Measurements from ENCODE around the gene TFF3. TPM values are rescaled to one million over a fixed set of nuclear protein-coding genes. Genes with fewer than 3 reads are reported as not detected.

The TFF3 gene
- total RNA-seq, 2 experiments from 2014 or later = not detected

GRCh38 chr21:42313501-42313969 is 1.7 kb downstream of the TFF3 start:
- H3K4me3 ChIP-seq (ENCODE audit: low read depth, low read length, poor library complexity, severe bottlenecking) = no peak overlapping the region
- TF ChIP-seq CTCF (conservative IDR thresholded peaks at IDR 0.05; ENCODE audit: low read length) (no peak), EZH2phosphoT487 (IDR thresholded peaks at IDR 0.05; ENCODE audit: borderline replicate concordance, low read depth, low read length) (no peak)
- intact Hi-C loops (cut with micrococcal nuclease; ENCODE audit: unreplicated experiment) = no loop called here
- no peaks in the 10 kb centered on the region for H3K9me2 ChIP-seq (ENCODE audit: insufficient read depth, low read length)
- H3K4me2 ChIP-seq (ENCODE audit: low read length) = no peak overlapping the region
- H3K79me2 ChIP-seq (ENCODE audit: insufficient read depth, low read depth, low read length) = no peaks in the 10 kb centered on the region
- H3K9me3 ChIP-seq (ENCODE audit: low read length) = no peaks in the 10 kb centered on the region
- no peaks in the 10 kb centered on the region for H4K20me1 ChIP-seq (ENCODE audit: insufficient read depth, low read length)
- H3K4me1 ChIP-seq (ENCODE audit: insufficient read depth, low read length, poor library complexity, severe bottlenecking) = peaks cover 8% of the 10 kb centered on the region
- ChIA-PET POLR2A (no interaction called here), CTCF (ENCODE audit: unreplicated experiment) (no interaction called here)
- no TSS peak for BruUV-seq (replicated peaks)
- no peak for DNase-seq (ENCODE audit: low spot score)
- no peak overlapping the region for H3K27ac ChIP-seq (ENCODE audit: low read depth, low read length, poor library complexity, severe bottlenecking)
- H3K36me3 ChIP-seq (ENCODE audit: insufficient read depth, low read length) = no peaks in the 10 kb centered on the region
- H2AFZ ChIP-seq (ENCODE audit: low read length) = no peak overlapping the region

GRCh38 chr21:42312626-42313104 is 2.5 kb downstream of the TFF3 start:
- POLR2A ChIA-PET = no interaction called here

More at GRCh38 chr21:42312626-42313104, 2.5 kb downstream of the TFF3 start:
- Histone ChIP-seq H2AFZ (ENCODE audit: low read length) (no peak overlapping the region), H4K20me1 (ENCODE audit: insufficient read depth, low read length) (no peaks in the 10 kb centered on the region), H3K4me2 (ENCODE audit: low read length) (no peak overlapping the region), H3K4me1 (ENCODE audit: insufficient read depth, low read length, poor library complexity, severe bottlenecking) (peaks cover 8% of the 10 kb centered on the region), H3K4me3 (ENCODE audit: low read depth, low read length, poor library complexity, severe bottlenecking) (no peak overlapping the region), H3K9me2 (ENCODE audit: insufficient read depth, low read length) (no peaks in the 10 kb centered on the region), H3K79me2 (ENCODE audit: insufficient read depth, low read depth, low read length) (no peaks in the 10 kb centered on the region), H3K27ac (ENCODE audit: low read depth, low read length, poor library complexity, severe bottlenecking) (no peak overlapping the region), H3K36me3 (ENCODE audit: insufficient read depth, low read length) (no peaks in the 10 kb centered on the region), H3K9me3 (ENCODE audit: low read length) (no peaks in the 10 kb centered on the region)
- DNase-seq (ENCODE audit: low spot score) = no peak
- CTCF ChIA-PET (ENCODE audit: unreplicated experiment) = no interaction called here
- intact Hi-C loops (cut with micrococcal nuclease; ENCODE audit: unreplicated experiment) = no loop called here
- TF ChIP-seq EZH2phosphoT487 (IDR thresholded peaks at IDR 0.05; ENCODE audit: borderline replicate concordance, low read depth, low read length) (no peak), CTCF (conservative IDR thresholded peaks at IDR 0.05; ENCODE audit: low read length) (no peak)
- no TSS peak for BruUV-seq (replicated peaks)
